Keratinocyte (primary cell): ENCODE results near the gene OLFM2. TPM values are rescaled to one million over a fixed set of nuclear protein-coding genes. Genes with fewer than 3 reads are reported as not detected.

Experiments used
- DNase-seq: peaks from one replicate; pipeline ENCODE4 v3.0.0-alpha.2; 2011; ENCODE audit warnings: low read depth, missing footprints, low spot score
- FAIRE-seq: peaks from 2 replicates; lab custom pipeline; 2011; peaks lifted over from hg19 to GRCh38; lab: Jason Lieb, UNC
- H2AFZ ChIP-seq: 2 replicates; pipeline ENCODE4 v1.6.0; 2012; ENCODE audit warnings: low read length, control low read depth, inconsistent platforms; ENCODE audit not compliant: control insufficient read depth
- H3K27ac ChIP-seq: 2 replicates; pipeline ENCODE4 v1.5.1; 2011; ENCODE audit warnings: low read length; ENCODE audit not compliant: control insufficient read depth, insufficient read depth
- H3K27me3 ChIP-seq: 3 replicates; pipeline ENCODE4 v1.6.0; 2011; ENCODE audit warnings: low read length; ENCODE audit not compliant: control insufficient read depth, insufficient read depth; ENCODE audit errors: extremely low read depth
- H3K36me3 ChIP-seq, 2 experiments: 2 replicates in 1 of 2; 3 replicates in 1 of 2; pipeline ENCODE4 v1.5.1; 2011; ENCODE audit warnings: low read length in 2 of 2, mild to moderate bottlenecking in 1 of 2; ENCODE audit not compliant: control insufficient read depth in 2 of 2, insufficient read depth in 2 of 2; ENCODE audit errors: extremely low read depth in 1 of 2
- H3K4me1 ChIP-seq: 3 replicates; pipeline ENCODE4 v1.5.1; 2011; ENCODE audit warnings: low read length; ENCODE audit not compliant: control insufficient read depth, insufficient read depth; ENCODE audit errors: extremely low read depth
- H3K4me2 ChIP-seq: 3 replicates; pipeline ENCODE4 v1.6.0; 2011; ENCODE audit warnings: low read depth, low read length; ENCODE audit not compliant: control insufficient read depth, insufficient read depth; ENCODE audit errors: extremely low read depth
- H3K4me3 ChIP-seq, 3 experiments: fragments of 200-600 bp in 1 of 3; sonication (generic) in 1 of 3; 2 replicates in 2 of 3; 3 replicates in 1 of 3; pipeline ENCODE4 v1.5.1; 2011 to 2016; ENCODE audit warnings: low read length in 3 of 3, mild to moderate bottlenecking in 3 of 3, control low read depth in 2 of 3, inconsistent platforms in 1 of 3, low read depth in 1 of 3, mixed read lengths in 1 of 3, mixed run types in 1 of 3, moderate library complexity in 1 of 3; ENCODE audit not compliant: control insufficient read depth in 2 of 3, insufficient read depth in 2 of 3; ENCODE audit errors: extremely low read depth in 1 of 3
- H3K79me2 ChIP-seq: 2 replicates; pipeline ENCODE4 v1.6.0; 2012; ENCODE audit warnings: low read length; ENCODE audit not compliant: control insufficient read depth, insufficient read depth
- H3K9ac ChIP-seq: 3 replicates; pipeline ENCODE4 v1.6.0; 2011; ENCODE audit warnings: low read length; ENCODE audit not compliant: control insufficient read depth, insufficient read depth; ENCODE audit errors: extremely low read depth
- H3K9me1 ChIP-seq: 3 replicates; pipeline ENCODE4 v1.6.0; 2011; ENCODE audit warnings: low read length; ENCODE audit not compliant: control insufficient read depth, insufficient read depth; ENCODE audit errors: extremely low read depth
- H3K9me3 ChIP-seq: 2 replicates; pipeline ENCODE4 v1.5.1; 2012; ENCODE audit warnings: low read depth, low read length; ENCODE audit not compliant: control insufficient read depth
- H4K20me1 ChIP-seq: 3 replicates; pipeline ENCODE4 v1.6.0; 2011; ENCODE audit warnings: low read length; ENCODE audit not compliant: control insufficient read depth, insufficient read depth; ENCODE audit errors: extremely low read depth
- CTCF ChIP-seq, 3 experiments: IDR thresholded peaks in 1 of 3; conservative IDR thresholded peaks in 1 of 3; optimal IDR thresholded peaks in 1 of 3; 2 replicates in 2 of 3; 3 replicates in 1 of 3; pipeline versions ENCODE3 to v1.5.1; 2011; ENCODE audit warnings: low read length in 3 of 3, mild to moderate bottlenecking in 3 of 3, moderate library complexity in 2 of 3, control low read depth in 1 of 3, inconsistent platforms in 1 of 3; ENCODE audit not compliant: insufficient read depth in 2 of 3; ENCODE audit errors: extremely low read depth in 1 of 3
- EZH2 ChIP-seq: IDR thresholded peaks from one replicate; pipeline ENCODE4 v1.6.1; 2012; ENCODE audit warnings: inconsistent platforms, mild to moderate bottlenecking, low read length, moderate library complexity
- dilution Hi-C: fragments of 300-500 bp; cut with MboI; formaldehyde crosslinking; loops from one replicate; pipeline ENCODE4 v1.7.0; 2020; ENCODE audit warnings: low sequenced_read_pairs; ENCODE audit not compliant: extremely low pct_ligation_motif_present
- polyA plus RNA-seq, 5 experiments: library from polyadenylated mRNA; depleted of rRNA in 3 of 5; stranded (reverse) in 3 of 5; stranded (forward) in 1 of 5; unstranded in 1 of 5; fragments of >200 nt; gene quantifications; 1 replicate in 1 of 5; 2 replicates in 3 of 5; 3 replicates in 1 of 5; pipeline versions ENCODE4 v1.2.1 to v1.2.3, GENCODE V29; 2011 to 2012; ENCODE audit warnings: missing spikeins in 2 of 5, low read depth in 1 of 5, low replicate concordance in 1 of 5

OLFM2 gene
- polyA plus RNA-seq, 1 donor (not counting 4 experiments of a cell fraction or from before 2014, with no cell fraction given): 5.3 TPM

- Histone ChIP-seq H3K36me3 (no peaks in the 10 kb centered on the region), H4K20me1 (no peaks in the 10 kb centered on the region), H3K79me2 (no peaks in the 10 kb centered on the region), H3K9me3 (no peaks in the 10 kb centered on the region), H2AFZ (no peak overlapping the region), H3K4me2 (no peak overlapping the region), H3K27me3 (no peaks in the 10 kb centered on the region), H3K9ac (no peak overlapping the region), H3K4me3 (no peak overlapping the region), H3K4me1 (peaks cover 5% of the 10 kb centered on the region), H3K9me1 (no peaks in the 10 kb centered on the region), H3K27ac (no peak overlapping the region)
- TF ChIP-seq EZH2: no peak
- dilution Hi-C loops: no loop called here
- DNase-seq (no peak), FAIRE-seq (no peak)
Measured at GRCh38 chr19:9901020-9901419, 35.3 kb downstream of the OLFM2 start.

GRCh38 chr19:9891609-9892373 lies 44.5 kb downstream of the OLFM2 start:
- H3K9ac ChIP-seq: no peak overlapping the region
- peaks cover 7% of the 10 kb centered on the region for H3K4me1 ChIP-seq
- H3K9me1 ChIP-seq: no peaks in the 10 kb centered on the region
- H2AFZ ChIP-seq: no peak overlapping the region
- H3K4me2 ChIP-seq: no peak overlapping the region
- no peaks in the 10 kb centered on the region for H3K79me2 ChIP-seq
- FAIRE-seq (no peak), DNase-seq (no peak)
- no peaks in the 10 kb centered on the region for H4K20me1 ChIP-seq
- no peaks in the 10 kb centered on the region for H3K9me3 ChIP-seq
- no peak overlapping the region for H3K4me3 ChIP-seq
- dilution Hi-C loops: no loop called here
- TF ChIP-seq CTCF (optimal IDR thresholded peaks at IDR 0.05 in 1 of 3, IDR thresholded peaks at IDR 0.05 in 1 of 3, conservative IDR thresholded peaks at IDR 0.05 in 1 of 3; ENCODE audit: extremely low read depth in 1 of 3, insufficient read depth in 2 of 3, low read length in 3 of 3) (no peak), EZH2 (no peak)
- H3K27me3 ChIP-seq: no peaks in the 10 kb centered on the region
- no peaks in the 10 kb centered on the region for H3K36me3 ChIP-seq
- no peak overlapping the region for H3K27ac ChIP-seq
